Spleen (tissue), 7 donors: ENCODE data around the gene FLT3LG.

Source experiments
- CTCF ChIP-seq, 11 experiments: fragments of 200-600 bp in 7 of 11; fragments of 450-650 bp in 4 of 11; sonication (generic) in 4 of 11; IDR thresholded peaks in 8 of 11; conservative IDR thresholded peaks in 3 of 11; 1 replicate in 7 of 11; 2 replicates in 4 of 11; pipeline versions ENCODE4 v1.4.0 to v1.8.0; 2016 to 2021; ENCODE audit warnings: antibody characterized with exemption in 11 of 11, inconsistent platforms in 4 of 11, mild to moderate bottlenecking in 1 of 11
- POLR2AphosphoS5 ChIP-seq, 3 donors: sonication (generic); formaldehyde crosslinking; IDR thresholded peaks; one replicate each; pipeline ENCODE4 v1.5.1; 2017; ENCODE audit warnings: antibody characterized with exemption in 3 of 3
- donor health status: DM: no; HTN: no; CAD: no; lungs with moderate emphysema.
- donor health status: DM: no; HTN: no; CAD: no.
- donor health status: DM: no; HTN: no; CAD: no.

- no peak for TF ChIP-seq POLR2AphosphoS5 (IDR thresholded peaks at IDR 0.05)
- TF ChIP-seq CTCF (IDR thresholded peaks at IDR 0.05 in 8 of 11, conservative IDR thresholded peaks at IDR 0.05 in 3 of 11): no peak
Measured at GRCh38 chr19:49503582-49503962, 29.6 kb downstream of the FLT3LG start.
